A673 (cell line): ENCODE results near the gene TPI1.

ENCODE experiments used
- EZH2 ChIP-seq: fragments of 200-600 bp; sonication (generic); IDR thresholded peaks from 2 replicates; pipeline ENCODE4 v1.6.1; 2017; ENCODE audit warnings: borderline replicate concordance, low read depth, mild to moderate bottlenecking, mixed read lengths, antibody characterized with exemption, low read length; ENCODE audit not compliant: poor library complexity, severe bottlenecking
- TF ChIP-seq, protein P1 (sequence below): fragments of 300-800, 200-600 bp; sonication (generic); conservative IDR thresholded peaks from 2 replicates; pipeline ENCODE4 v1.5.1; 2017; ENCODE audit warnings: low read depth, mild to moderate bottlenecking, antibody characterized with exemption, low read length, moderate library complexity, mixed read lengths

GRCh38 chr12:6849427-6849826 lies 17.9 kb upstream of the TPI1 start:
- TF ChIP-seq, protein P1, sequence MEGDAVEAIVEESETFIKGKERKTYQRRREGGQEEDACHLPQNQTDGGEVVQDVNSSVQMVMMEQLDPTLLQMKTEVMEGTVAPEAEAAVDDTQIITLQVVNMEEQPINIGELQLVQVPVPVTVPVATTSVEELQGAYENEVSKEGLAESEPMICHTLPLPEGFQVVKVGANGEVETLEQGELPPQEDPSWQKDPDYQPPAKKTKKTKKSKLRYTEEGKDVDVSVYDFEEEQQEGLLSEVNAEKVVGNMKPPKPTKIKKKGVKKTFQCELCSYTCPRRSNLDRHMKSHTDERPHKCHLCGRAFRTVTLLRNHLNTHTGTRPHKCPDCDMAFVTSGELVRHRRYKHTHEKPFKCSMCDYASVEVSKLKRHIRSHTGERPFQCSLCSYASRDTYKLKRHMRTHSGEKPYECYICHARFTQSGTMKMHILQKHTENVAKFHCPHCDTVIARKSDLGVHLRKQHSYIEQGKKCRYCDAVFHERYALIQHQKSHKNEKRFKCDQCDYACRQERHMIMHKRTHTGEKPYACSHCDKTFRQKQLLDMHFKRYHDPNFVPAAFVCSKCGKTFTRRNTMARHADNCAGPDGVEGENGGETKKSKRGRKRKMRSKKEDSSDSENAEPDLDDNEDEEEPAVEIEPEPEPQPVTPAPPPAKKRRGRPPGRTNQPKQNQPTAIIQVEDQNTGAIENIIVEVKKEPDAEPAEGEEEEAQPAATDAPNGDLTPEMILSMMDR = no peak
- no peak for TF ChIP-seq EZH2
